Upper lobe of right lung (tissue), 1 donor: ENCODE results near the gene TMEM184A. TPM values are rescaled to one million over a fixed set of nuclear protein-coding genes. Genes with fewer than 3 reads are reported as not detected.

Source experiments
- ATAC-seq: fragments of 200-7000 bp; cut with Tn5 transposase; one replicate; pipeline ENCODE4 v1.9.1; 2020; ENCODE audit warnings: mild to moderate bottlenecking, moderate library complexity
- DNase-seq: peaks from one replicate; pipeline ENCODE4 v3.0.0-alpha.2; 2020
- H3K27ac ChIP-seq: fragments of 200-600 bp; one replicate; pipeline ENCODE4 v1.8.0; 2022
- H3K27me3 ChIP-seq: fragments of 200-600 bp; one replicate; pipeline ENCODE4 v1.8.0; 2022; ENCODE audit warnings: mild to moderate bottlenecking
- H3K36me3 ChIP-seq: fragments of 200-600 bp; one replicate; pipeline ENCODE4 v1.8.0; 2022
- H3K4me1 ChIP-seq: fragments of 200-600 bp; one replicate; pipeline ENCODE4 v1.8.0; 2022
- H3K4me3 ChIP-seq: fragments of 200-600 bp; one replicate; pipeline ENCODE4 v1.8.0; 2022; ENCODE audit warnings: mild to moderate bottlenecking
- H3K9me3 ChIP-seq: fragments of 200-600 bp; one replicate; pipeline ENCODE4 v1.8.0; 2022
- intact Hi-C: fragments of 100-400 bp; cut with DNase I; formaldehyde crosslinking; loops from one replicate; pipeline ENCODE4 v1.11.0; 2022
- total RNA-seq: library from RNA; stranded (reverse); fragmentation: NEBNext Ultra II Directional; extraction: Animal tissue kit (Norgen Biotek cat#: 25700); gene quantifications from one replicate; pipeline ENCODE4 v1.2.1, GENCODE V29; 2021
- TF ChIP-seq, protein P1 (sequence below): fragments of 200-600 bp; IDR thresholded peaks from one replicate; pipeline ENCODE4 v1.8.0; 2022; ENCODE audit warnings: antibody characterized with exemption
- donor health status: DM: no; HTN: yes; CAD: no; lungs with severe emphysema.

The TMEM184A gene
- total RNA-seq, 1 donor from 2014 or later: 4.4 TPM

DNA sequence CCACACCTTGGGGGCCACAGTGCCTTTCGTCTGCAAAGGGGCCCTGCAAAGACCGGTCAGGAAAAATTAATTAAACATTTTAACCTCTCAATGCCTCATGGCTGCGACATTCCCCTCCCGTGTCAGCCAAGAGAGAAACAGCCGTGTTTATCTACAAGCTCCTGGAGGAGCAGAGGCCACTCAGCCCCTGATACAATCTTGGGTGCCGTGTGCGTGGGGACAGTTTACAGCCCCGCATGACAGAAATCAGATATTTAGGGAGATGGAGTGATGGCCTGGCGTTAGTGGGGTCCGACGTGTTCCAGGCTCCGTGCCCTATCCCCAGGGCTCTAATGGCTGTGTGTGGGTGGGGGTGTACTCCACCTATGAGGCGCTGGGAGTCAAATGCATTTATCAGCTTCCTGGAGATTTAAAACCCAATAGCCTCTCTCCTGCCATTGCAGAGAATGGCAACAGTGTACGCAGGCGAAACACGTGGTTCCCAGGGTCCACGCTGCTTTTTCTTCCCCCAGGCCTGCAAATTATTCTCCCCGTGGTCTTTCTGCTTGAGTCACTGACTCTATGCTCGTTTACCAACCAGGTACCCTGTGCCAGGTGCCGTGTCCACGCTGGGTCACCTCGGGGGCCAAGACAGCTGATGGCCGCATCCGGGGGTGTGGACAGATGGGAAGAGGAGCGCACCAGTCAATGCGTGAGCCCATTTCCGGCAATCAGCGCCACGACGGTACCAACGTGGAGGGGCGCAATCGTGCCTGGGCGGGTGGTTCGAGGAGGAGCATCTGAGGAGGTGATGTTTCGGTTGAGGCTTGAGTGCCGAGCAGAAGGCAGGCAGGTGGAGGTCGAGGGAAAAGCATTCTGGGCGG, 40.4 kb upstream of the TMEM184A start:
- no peaks in the 10 kb centered on the region for H3K9me3 ChIP-seq
- H3K27ac ChIP-seq: no peak overlapping the region
- H3K4me3 ChIP-seq: no peak overlapping the region
- TF ChIP-seq, protein P1, sequence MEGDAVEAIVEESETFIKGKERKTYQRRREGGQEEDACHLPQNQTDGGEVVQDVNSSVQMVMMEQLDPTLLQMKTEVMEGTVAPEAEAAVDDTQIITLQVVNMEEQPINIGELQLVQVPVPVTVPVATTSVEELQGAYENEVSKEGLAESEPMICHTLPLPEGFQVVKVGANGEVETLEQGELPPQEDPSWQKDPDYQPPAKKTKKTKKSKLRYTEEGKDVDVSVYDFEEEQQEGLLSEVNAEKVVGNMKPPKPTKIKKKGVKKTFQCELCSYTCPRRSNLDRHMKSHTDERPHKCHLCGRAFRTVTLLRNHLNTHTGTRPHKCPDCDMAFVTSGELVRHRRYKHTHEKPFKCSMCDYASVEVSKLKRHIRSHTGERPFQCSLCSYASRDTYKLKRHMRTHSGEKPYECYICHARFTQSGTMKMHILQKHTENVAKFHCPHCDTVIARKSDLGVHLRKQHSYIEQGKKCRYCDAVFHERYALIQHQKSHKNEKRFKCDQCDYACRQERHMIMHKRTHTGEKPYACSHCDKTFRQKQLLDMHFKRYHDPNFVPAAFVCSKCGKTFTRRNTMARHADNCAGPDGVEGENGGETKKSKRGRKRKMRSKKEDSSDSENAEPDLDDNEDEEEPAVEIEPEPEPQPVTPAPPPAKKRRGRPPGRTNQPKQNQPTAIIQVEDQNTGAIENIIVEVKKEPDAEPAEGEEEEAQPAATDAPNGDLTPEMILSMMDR: no peak
- intact Hi-C loops: no loop called here
- peaks cover 45% of the 10 kb centered on the region for H3K27me3 ChIP-seq
- no peaks in the 10 kb centered on the region for H3K4me1 ChIP-seq
- no peaks in the 10 kb centered on the region for H3K36me3 ChIP-seq
- no peak for DNase-seq
- ATAC-seq: no peak

DNA sequence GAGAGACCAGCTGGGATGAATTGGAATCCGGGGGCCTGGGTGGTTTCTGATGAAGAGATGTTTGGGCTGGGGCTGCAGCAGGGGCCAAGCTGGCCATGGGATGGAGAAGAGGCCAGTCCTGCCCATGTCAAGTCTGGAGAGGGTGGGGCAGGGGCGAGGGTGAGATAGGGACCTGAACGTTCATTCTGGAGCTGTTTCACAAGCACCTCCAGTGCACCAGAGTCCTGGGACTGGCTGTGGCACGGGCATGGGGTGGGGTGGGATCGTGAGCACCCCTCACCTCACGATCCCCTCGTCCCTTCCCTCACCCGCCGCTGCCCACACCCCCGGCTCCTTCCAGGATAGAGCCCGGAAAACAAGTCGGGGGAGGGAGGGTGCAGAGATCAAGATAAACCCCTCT, 39.6 kb upstream of the TMEM184A start:
- TF ChIP-seq, protein P1: no peak
- intact Hi-C loops: no loop called here
- H3K27ac ChIP-seq: no peak overlapping the region
- no peaks in the 10 kb centered on the region for H3K36me3 ChIP-seq
- H3K9me3 ChIP-seq: no peaks in the 10 kb centered on the region
- peaks cover 53% of the 10 kb centered on the region for H3K27me3 ChIP-seq
- H3K4me3 ChIP-seq: no peak overlapping the region
- ATAC-seq (no peak), DNase-seq (no peak)
- no peaks in the 10 kb centered on the region for H3K4me1 ChIP-seq

DNA sequence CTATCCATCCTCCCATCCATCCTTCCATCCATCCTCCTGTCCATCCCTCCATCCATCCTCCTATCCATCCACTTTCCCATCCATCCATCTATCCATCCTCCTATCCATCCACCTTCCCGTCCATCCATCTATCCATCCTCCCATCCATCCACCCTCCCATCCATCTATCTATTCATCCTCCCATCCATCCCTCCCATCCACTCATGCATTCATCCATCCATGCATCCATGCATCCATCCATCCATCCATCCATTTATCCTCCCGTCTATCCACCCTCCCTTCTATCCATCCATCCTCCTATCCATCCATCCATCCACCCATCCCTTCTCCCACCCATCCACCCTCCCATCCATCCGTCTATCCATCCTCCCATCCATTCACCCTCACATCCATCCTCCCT, 39.0 kb upstream of the TMEM184A start:
- no peaks in the 10 kb centered on the region for H3K9me3 ChIP-seq
- H3K4me1 ChIP-seq: no peaks in the 10 kb centered on the region
- no peak for DNase-seq
- H3K36me3 ChIP-seq: no peaks in the 10 kb centered on the region
- intact Hi-C loops: no loop called here
- H3K27ac ChIP-seq: no peak overlapping the region
- peaks cover 57% of the 10 kb centered on the region for H3K27me3 ChIP-seq
- H3K4me3 ChIP-seq: no peak overlapping the region
- TF ChIP-seq, protein P1: no peak
- ATAC-seq: no peak

GRCh38 chr7:1593904-1594421, 38.0 kb upstream of the TMEM184A start:
- DNase-seq: no peak
- TF ChIP-seq, protein P1: no peak
- intact Hi-C loops: no loop called here
- Histone ChIP-seq H3K36me3 (no peaks in the 10 kb centered on the region), H3K9me3 (peaks cover 3% of the 10 kb centered on the region), H3K27ac (no peak overlapping the region), H3K4me3 (no peak overlapping the region), H3K27me3 (peaks cover 57% of the 10 kb centered on the region), H3K4me1 (no peaks in the 10 kb centered on the region)
- ATAC-seq: no peak

GRCh38 chr7:1593091-1593866, 37.3 kb upstream of the TMEM184A start:
- no peaks in the 10 kb centered on the region for H3K36me3 ChIP-seq
- H3K4me3 ChIP-seq: no peak overlapping the region
- TF ChIP-seq, protein P1: peak; percentile 21
- no peaks in the 10 kb centered on the region for H3K4me1 ChIP-seq
- peaks cover 7% of the 10 kb centered on the region for H3K9me3 ChIP-seq
- intact Hi-C loops: no loop called here
- H3K27ac ChIP-seq: no peak overlapping the region
- ATAC-seq (peak; percentile 25), DNase-seq (no peak)
- peaks cover 57% of the 10 kb centered on the region for H3K27me3 ChIP-seq
